DMS 273 (cell line): ENCODE data around the gene ARMC5.

Experiments
- DNase-seq: peaks from one replicate; lab custom pipeline; 2025; ENCODE audit not compliant: unreplicated experiment; lab: John Stamatoyannopoulos, UW

Gene ARMC5

DNA sequence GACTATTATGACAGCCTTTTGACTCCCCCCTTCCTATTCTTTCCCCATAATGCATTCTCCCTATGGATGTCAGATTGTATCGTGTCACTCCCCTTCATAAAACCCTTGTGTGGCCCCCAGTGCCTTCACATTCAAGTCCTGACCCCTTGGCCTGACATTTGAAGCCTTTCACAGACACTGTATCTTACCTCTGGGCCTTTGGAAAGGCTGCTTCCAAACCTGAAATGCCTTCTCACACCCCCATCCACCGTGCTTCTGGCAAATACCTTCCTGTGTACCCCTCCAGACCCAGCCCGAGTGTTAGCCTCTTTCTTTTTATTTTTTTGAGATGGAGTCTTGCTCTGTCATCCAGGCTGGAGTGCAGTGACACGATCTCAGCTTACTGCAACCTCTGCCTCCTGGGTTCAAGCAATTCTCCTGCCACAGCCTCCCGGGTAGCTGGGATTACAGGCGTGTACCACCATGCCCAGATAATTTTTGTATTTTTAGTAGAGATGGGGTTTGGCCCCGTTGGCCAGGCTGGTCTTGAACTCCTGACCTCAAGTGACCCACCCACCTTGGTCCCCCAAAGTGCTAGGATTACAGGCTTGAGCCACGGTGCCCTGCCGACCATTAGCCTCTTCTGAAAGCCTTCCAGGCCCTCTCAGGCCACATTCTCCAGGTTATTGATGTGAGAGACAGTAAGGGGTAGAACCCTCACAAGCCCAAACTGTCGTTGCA is 2.1 kb downstream of the ARMC5 start:
- DNase-seq: no peak

DNA sequence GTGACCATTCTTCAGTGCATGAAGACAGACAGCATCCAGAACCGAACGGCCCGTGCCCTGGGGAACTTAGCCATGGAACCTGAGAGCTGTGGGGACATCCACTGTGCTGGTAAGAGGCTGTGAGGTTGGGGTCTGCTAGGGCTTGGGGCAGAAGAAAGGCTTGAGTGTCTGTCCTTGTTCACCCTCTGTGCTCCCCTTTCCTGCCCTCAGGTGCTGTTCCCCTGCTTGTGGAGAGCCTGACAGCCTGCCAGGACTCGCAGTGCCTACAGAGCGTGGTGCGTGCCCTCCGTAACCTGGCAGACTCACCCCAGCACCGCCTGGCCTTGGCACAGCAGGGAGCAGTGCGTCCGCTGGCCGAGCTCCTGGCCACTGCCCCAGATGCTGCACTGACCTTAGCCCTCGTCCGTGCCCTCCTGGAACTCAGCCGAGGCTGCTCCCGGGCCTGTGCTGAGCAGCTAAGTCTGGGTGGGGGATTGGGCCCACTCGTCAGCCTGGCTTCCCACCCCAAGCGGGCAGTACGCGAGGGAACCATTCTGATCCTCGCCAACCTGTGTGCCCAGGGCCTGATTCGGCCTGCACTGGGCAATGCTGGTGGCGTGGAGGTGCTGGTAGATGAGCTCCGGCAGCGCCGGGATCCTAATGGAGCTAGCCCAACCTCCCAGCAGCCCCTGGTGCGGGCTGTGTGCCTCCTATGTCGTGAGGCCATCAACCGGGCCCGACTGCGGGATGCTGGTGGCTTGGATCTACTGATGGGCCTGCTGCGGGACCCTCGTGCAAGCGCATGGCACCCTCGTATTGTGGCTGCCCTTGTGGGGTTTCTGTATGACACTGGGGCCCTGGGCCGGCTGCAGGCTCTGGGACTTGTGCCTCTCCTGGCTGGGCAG is 2.9 kb downstream of the ARMC5 start:
- no peak for DNase-seq

DNA sequence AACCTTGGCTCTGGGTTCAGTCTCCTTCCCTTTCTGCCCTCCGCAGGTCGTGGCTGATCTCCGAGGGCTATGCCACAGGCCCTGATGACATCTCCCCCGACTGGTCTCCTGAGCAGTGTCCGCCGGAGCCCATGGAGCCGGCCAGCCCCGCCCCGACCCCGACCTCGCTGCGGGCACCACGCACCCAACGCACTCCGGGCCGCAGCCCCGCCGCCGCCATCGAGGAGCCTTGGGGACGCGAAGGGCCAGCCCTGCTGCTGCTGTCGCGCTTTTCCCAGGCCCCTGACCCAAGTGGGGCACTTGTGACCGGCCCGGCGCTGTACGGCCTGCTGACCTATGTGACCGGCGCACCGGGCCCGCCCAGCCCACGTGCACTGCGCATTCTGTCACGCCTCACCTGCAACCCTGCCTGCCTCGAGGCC is 5.1 kb downstream of the ARMC5 start:
- no peak for DNase-seq

DNA sequence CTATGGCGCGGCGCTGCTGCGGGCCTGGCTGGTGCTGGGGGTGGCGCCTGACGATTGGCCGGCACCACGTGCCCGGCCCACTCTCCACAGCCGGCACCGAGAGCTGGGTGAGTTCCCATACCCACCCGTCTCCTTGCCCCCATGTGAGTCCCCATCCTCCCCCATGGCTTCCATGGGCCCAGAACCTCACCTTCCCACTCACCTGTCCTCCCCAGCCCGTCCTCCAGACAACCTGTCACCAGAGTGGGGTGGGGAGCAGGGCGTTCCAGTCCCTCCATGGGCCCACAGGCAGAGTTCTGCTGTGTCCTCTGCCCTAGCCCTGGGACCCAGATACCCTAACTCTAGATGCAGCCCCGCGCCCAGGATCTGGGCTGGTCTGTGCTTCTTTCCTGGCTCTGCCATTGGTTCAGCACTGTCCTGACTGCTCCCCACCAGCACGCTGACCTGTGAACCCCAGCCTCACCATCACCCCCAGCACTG is 5.5 kb downstream of the ARMC5 start:
- no peak for DNase-seq

DNA sequence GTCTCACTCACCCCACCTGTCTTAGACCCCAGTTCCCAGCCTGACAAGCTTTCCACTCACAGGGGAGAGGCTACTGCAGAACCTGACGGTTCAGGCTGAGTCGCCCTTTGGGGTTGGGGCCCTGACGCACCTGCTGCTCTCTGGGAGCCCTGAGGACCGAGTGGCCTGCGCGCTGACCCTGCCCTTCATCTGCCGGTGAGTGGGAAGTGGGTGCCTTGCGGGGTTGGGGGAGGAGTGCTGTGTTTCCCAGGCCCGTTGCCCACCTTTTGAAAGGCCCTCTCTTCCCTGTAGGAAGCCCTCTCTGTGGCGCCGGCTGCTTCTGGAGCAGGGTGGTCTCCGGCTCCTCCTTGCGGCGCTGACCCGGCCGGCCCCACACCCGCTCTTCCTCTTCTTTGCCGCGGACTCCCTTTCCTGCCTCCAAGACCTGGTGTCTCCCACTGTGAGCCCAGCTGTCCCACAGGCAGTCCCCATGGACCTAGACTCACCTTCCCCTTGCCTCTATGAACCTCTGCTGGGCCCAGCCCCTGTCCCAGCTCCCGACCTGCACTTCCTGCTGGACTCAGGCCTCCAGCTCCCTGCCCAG is 6.6 kb downstream of the ARMC5 start:
- no peak for DNase-seq

DNA sequence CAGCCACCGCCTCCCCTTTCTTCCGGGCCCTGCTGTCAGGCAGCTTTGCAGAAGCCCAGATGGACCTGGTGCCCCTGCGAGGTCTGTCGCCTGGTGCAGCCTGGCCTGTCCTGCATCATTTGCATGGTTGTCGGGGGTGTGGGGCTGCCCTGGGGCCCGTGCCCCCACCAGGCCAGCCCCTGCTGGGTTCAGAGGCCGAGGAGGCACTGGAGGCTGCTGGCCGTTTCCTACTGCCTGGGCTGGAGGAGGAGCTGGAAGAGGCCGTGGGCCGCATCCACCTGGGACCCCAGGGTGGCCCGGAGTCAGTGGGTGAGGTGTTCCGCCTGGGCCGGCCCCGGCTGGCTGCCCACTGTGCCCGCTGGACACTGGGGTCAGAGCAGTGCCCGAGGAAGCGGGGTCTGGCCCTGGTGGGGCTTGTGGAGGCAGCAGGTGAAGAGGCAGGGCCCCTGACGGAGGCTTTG is 7.1 kb downstream of the ARMC5 start:
- DNase-seq: no peak

DNA sequence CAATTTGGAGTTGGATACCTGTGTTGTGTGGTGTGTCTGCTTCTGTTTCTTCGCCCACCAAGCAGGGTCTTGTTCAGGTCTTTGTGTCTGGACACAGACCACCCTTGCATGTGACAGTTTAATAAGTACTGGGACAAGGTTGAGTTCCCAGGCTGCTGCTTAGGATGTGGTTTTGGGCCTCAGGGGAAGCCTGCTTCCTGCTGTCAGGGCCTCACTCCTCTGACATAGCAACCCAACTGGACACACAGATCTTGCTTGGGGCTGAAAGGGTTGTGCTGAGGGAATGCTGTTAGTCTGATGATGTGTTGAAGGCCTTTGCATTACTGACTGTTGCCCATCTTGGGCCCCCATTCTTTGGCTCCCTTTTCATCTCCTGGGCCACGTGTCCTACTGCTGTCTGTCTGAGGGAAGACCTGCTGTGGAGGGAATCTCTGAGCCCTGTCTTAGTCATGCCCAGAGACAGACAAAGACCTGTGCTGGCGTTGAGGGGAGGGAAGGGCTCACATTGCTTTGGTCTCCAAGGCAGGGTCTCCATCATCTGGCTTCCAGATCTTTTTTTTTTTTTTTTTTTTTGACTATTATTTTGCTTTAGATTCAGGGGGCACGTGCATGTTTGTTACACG is 8.0 kb downstream of the ARMC5 start:
- DNase-seq: no peak

DNA sequence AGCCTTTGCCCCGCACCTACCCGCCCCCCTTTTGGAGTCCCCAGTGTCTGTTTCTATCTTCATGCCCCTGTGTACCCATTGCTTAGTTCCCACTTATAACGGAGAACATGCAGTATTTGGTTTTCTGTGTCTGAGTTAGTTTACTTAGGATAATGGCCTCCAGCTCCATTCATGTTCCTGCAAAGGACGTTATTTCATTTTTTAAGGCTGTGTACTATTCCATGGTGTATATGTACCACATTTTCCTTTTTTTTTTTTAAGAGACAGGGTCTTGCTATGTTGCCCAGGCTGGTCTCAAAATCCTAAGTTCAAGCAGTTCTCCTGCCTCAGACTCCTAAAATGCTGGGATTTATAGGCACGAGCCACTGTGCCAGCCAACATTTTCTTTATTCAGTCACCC is 8.6 kb downstream of the ARMC5 start:
- no peak for DNase-seq

DNA sequence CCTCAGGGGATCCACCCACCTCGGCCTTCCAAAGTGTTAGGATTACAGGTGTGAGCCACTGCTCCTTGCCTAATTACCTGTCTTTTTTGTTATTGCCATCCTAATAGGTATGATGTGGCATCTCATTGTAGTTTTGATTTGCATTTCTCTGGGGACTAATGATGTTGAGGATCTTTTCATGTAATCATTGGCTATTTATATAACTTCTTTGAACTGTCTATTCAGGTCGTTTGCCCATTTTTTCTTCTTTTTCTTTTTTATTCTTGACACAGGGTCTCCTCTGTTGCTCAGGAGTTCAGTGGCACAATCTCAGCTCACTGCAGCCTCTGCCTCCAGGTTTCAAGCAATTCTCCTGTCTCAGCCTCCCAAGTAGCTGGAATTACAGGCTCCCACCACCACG is 11.3 kb downstream of the ARMC5 start:
- no peak for DNase-seq

DNA sequence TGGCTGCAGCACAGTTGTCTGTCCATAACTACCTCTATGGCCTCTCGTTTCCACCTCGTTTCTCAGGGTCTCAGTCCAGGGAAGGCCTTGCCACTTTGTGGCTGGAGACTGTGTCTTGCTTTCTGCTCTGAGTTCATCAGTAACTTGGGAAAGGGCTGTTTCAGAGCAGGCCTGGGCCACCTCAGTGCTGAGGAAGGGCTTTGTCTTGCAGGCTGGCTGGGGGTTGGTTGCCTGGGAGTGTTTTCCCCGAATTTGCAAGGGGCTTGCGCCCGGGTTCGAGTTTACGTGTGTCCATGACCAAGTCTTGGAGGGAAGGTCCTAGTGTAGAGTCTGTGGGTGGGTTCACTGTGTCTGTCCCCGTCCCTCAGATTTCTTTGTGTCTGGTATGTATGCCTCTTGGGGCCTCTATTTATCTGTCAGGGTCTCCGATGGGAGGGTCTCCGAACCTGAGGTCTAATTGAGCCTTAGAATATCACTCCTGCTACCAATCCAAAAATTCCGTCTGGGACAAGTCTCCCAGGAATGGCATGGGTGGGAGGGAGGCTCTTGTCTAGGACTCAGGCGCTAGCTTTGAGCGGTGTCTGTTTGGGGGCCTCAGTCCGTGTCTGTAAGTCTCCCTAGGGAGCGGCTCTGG is 12.1 kb downstream of the ARMC5 start:
- no peak for DNase-seq

DNA sequence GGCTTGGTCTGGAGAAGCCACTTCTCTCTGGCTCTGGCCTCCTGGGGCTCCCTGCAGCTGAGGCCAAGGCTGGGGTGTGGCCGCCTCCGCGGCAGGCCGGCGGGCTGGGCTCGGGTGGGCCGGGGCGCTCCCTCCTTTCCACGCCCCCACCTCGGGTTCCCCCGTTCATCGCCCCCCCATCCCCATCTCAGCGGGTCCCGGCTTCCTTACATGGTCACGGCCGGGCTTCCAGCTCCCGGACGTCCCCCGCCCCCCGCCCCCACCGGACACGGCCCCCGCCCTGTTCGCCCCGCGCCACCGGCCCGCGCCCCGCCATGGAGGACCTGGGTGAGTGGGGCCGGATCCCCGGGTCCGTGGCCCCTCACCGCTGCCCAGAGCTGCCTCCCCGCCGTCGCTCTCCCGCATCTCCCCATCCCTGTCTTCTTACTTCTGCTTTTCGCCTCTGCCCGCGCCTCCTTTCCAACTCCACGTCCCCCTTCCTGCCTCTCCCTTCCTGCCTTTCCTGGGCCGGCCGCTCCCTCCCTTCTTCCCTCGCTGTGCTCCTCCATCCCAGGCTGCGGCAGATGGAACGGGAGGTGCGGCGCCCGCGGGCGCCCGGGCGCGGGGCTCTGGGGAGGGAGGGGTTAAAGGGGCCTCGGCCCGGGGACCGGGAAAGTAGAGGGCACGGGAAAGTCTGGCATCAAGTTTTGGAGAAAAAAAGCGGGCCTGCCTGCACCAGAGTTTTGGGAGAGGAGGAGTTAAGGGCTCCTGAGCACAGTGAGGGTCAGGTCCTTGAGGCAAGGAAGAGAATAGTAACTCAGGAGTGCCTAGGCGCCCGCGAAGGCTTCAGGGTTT is 12.8 kb downstream of the ARMC5 start, which contains the start of gene TGFB1I1:
Gene TGFB1I1, plus strand, starts transcription at position 278 of the 834 bp plus-strand sequence. Its CDS starts 37 bp downstream, at position 315.
- DNase-seq: peak; percentile 61

DNA sequence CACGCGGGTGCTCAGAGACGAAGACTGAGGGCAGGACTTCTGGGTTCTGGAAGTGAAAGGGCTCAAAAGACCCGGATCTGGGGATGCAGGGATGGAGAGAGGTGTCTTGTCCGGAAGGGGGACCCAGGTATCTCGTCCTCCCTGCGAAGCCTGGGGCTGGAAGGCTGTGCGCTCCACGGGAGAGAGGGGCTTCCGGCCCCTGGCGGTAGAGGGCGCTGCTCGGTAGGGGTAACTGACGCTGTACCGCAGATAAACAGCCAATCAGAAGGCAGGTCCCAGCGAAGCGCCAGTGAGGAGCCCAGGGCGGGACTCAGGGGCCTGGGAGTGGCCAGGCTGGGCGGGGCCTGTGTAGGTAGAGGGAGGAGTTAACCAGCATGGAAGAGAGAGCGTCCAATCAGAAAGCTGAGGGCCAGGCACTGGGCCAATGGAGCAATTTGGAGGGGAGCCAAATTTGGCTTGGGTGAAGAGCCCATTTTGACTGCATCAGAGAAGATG is 13.5 kb downstream of the ARMC5 start:
- peak; percentile 78 for DNase-seq

DNA sequence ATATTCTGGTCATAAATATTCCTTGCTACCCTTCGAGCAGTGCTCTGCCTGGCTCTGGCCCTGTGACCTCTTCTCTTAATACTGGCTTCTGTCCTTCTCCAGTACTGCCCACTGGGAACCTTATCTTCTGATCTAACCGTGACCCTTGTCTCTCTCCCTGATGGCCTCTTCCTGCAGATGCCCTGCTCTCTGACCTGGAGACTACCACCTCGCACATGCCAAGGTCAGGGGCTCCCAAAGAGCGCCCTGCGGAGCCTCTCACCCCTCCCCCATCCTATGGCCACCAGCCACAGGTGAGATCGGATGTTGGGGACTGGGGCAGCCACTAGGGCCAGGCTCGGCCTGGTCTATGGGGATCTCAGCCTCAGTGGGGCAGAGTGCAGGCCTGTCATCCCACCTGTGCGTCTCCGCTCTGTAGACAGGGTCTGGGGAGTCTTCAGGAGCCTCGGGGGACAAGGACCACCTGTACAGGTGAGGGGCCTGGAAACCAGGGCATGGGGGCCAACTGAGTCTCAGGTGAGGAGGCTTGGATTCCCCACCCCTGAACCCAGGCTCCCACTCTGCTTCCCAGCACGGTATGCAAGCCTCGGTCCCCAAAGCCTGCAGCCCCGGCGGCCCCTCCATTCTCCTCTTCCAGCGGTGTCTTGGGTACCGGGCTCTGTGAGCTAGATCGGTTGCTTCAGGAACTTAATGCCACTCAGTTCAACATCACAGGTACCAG is 14.1 kb downstream of the ARMC5 start:
- no peak for DNase-seq

DNA sequence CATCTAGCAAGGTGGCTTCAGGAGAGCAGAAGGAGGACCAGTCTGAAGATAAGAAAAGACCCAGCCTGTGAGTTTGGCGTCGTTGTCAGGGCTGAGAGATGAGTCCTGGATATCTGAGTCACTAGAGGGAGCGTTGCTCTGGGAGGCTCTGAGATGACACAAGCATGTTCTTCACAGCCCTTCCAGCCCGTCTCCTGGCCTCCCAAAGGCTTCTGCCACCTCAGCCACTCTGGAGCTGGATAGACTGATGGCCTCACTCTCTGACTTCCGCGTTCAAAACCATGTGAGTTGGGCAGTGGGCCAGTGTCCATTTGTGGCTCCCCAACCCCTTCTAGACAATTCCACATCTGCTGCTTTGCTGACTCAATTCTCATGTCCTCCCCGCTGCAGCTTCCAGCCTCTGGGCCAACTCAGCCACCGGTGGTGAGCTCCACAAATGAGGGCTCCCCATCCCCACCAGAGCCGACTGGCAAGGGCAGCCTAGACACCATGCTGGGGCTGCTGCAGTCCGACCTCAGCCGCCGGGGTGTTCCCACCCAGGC is 14.9 kb downstream of the ARMC5 start:
- no peak for DNase-seq

DNA sequence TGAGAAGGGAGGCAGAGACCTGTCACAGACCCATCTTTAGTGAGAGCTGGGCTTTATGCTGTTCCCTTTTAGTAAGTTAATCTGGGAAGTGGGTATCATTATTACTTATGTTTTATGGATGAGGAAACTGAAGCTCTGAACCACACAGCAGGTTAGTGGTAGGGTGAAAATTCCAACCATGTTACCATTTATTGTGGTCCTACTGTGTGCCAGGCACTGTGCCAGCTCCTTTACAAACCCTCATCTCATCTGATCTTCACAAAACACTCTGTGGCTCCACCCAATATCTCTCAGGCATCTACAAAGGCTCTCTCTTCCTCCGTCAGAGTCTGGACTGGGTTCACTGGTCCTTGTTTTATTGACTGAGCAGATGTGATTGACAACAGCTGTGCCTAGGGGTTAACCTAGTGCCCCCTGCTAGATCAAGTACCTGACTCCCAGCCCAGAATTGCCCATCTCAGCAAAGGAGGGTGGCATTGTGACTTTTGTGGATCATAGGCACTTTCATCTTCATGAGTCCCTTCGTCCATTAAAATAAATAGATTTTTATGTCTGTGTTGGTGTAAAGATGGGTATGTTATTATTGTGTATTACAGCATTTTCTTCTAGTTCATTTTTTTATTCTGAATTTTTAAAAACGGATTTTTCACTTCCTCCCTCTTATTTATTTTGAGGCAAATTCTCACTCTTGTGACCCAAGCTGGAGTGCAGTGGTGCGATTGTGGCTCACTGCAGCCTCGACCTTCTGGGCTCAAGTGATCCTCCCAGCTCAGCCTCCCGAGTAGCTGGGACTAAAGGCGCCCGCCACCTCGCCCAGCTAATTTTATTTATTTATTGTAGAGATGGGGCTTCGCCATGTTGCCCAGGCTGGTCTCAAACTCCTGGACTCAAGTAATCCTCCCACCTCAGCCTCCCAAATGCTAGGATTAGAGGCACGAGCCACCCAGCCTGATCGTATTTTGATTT is 15.8 kb downstream of the ARMC5 start:
- no peak for DNase-seq

DNA sequence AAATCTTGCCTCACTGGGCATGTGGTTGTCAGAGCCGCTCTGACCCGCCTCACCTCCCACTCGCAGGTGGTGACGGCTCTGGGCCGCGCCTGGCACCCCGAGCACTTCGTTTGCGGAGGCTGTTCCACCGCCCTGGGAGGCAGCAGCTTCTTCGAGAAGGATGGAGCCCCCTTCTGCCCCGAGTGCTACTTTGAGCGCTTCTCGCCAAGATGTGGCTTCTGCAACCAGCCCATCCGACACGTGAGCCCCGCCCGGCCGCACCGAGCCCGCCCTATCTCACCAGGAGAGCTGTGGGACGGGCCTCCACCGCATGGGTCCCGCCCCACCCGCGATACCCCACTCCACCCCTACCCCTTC is 16.6 kb downstream of the ARMC5 start:
- no peak for DNase-seq

DNA sequence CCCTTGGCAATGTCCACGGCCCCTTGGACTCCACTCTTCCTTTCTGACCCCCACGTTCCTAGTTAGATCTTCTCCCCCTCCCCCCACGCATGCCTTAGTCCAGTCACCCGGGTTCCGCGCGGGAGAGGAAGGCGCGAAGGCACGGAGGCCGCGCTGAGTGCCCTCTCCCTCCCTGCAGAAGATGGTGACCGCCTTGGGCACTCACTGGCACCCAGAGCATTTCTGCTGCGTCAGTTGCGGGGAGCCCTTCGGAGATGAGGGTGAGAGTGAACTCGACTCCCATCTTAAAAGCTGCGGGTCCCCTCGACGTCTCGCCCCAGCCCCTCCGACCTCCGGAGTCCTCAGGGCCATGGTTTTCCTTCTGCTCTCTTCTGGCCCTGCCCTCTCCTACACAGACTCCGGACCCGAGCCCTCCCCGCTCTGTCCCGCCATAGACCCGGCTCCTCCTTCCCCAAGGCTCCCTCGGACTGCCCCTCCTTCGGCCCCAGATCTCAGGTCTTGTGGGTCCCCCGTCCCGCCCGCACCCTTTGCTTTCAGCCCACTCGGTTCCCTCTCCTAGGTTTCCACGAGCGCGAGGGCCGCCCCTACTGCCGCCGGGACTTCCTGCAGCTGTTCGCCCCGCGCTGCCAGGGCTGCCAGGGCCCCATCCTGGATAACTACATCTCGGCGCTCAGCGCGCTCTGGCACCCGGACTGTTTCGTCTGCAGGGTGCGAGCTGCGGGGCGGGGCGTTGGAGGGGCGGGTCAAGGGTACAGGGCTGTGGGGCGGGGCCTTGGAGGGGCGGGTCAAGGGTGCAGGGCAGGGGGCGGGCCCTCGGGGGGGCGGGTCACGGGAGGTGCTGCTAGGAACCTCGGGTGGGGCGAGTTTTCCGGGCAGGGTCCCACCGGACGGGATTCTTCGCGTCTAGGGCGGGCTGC is 17.3 kb downstream of the ARMC5 start:
- DNase-seq: no peak
